ENCODE measurements around the gene GRM8. TPM values are rescaled to one million over a fixed set of nuclear protein-coding genes. Genes with fewer than 3 reads are reported as not detected.

Gene GRM8
- polyA plus RNA-seq, 1 donor from 2014 or later = 1.5 TPM

GRCh38 chr7:127251465-127252376 is 1.0 kb downstream of the GRM8 start:
- Histone ChIP-seq H3K27me3 (ENCODE audit: insufficient read depth, low read depth, low read length) (peaks cover 42% of the 10 kb centered on the region), H3F3A (ENCODE audit: insufficient read depth, low read length, poor library complexity, severe bottlenecking) (no peaks in the 10 kb centered on the region), H3K4me3 (ENCODE audit: low read length) (peak overlapping the region; percentile 89), H2AFZ (ENCODE audit: low read depth, low read length) (peak overlapping the region; percentile 22), H3K79me2 (replicated peaks; ENCODE audit: insufficient read depth, low read length) (no peaks in the 10 kb centered on the region), H3K36me3 (ENCODE audit: insufficient read depth, low read length) (no peaks in the 10 kb centered on the region), H3K9me2 (ENCODE audit: insufficient read depth, low read length) (no peaks in the 10 kb centered on the region), H3K27ac (ENCODE audit: low read length) (no peak overlapping the region), H3K9ac (ENCODE audit: low read length) (peak overlapping the region; percentile 51), H3K4me2 (ENCODE audit: low read length) (peak overlapping the region; percentile 100), H4K20me1 (ENCODE audit: insufficient read depth) (no peaks in the 10 kb centered on the region), H3K9me3 (ENCODE audit: low read length) (no peaks in the 10 kb centered on the region)
- TF ChIP-seq SMC3 (conservative IDR thresholded peaks at IDR 0.05; ENCODE audit: poor library complexity) = no peak
- TF ChIP-seq EZH2 (IDR thresholded peaks at IDR 0.05; ENCODE audit: borderline replicate concordance, insufficient read depth, low read length, poor library complexity, severe bottlenecking) = peak; percentile 34
- TF ChIP-seq MXI1 (conservative IDR thresholded peaks at IDR 0.05; ENCODE audit: poor library complexity, severe bottlenecking) = no peak

GRCh38 chr7:127251036-127251464 is 1.7 kb downstream of the GRM8 start:
- H2AFZ ChIP-seq (ENCODE audit: low read depth, low read length) = no peak overlapping the region
- H3F3A ChIP-seq (ENCODE audit: insufficient read depth, low read length, poor library complexity, severe bottlenecking) = no peaks in the 10 kb centered on the region
- H4K20me1 ChIP-seq (ENCODE audit: insufficient read depth) = no peaks in the 10 kb centered on the region
- no peaks in the 10 kb centered on the region for H3K79me2 ChIP-seq (replicated peaks; ENCODE audit: insufficient read depth, low read length)
- peaks cover 42% of the 10 kb centered on the region for H3K27me3 ChIP-seq (ENCODE audit: insufficient read depth, low read depth, low read length)
- no peaks in the 10 kb centered on the region for H3K36me3 ChIP-seq (ENCODE audit: insufficient read depth, low read length)
- no peak overlapping the region for H3K27ac ChIP-seq (ENCODE audit: low read length)
- H3K4me2 ChIP-seq (ENCODE audit: low read length) = no peak overlapping the region
- peak overlapping the region; percentile 89 for H3K4me3 ChIP-seq (ENCODE audit: low read length)
- H3K9me3 ChIP-seq (ENCODE audit: low read length) = no peaks in the 10 kb centered on the region
- H3K9ac ChIP-seq (ENCODE audit: low read length) = peak overlapping the region; percentile 51
- H3K9me2 ChIP-seq (ENCODE audit: insufficient read depth, low read length) = no peaks in the 10 kb centered on the region
- TF ChIP-seq EP300 (conservative IDR thresholded peaks at IDR 0.05; ENCODE audit: poor library complexity, severe bottlenecking) (no peak), REST (IDR thresholded peaks at IDR 0.05; ENCODE audit: borderline replicate concordance) (no peak), POLR2AphosphoS5 (IDR thresholded peaks at IDR 0.05) (no peak), CTCF (IDR thresholded peaks at IDR 0.05; ENCODE audit: poor library complexity, severe bottlenecking) (no peak), SMC3 (conservative IDR thresholded peaks at IDR 0.05; ENCODE audit: poor library complexity) (no peak), MXI1 (conservative IDR thresholded peaks at IDR 0.05; ENCODE audit: poor library complexity, severe bottlenecking) (no peak), TAF1 (IDR thresholded peaks at IDR 0.05; ENCODE audit: low read depth) (no peak), RAD21 (conservative IDR thresholded peaks at IDR 0.05) (no peak), EZH2 (IDR thresholded peaks at IDR 0.05; ENCODE audit: borderline replicate concordance, insufficient read depth, low read length, poor library complexity, severe bottlenecking) (no peak)

Data from neural cell (in vitro differentiated cells).